AML-193 (cell line): ENCODE measurements around the gene WNT10A.
"Not testable (repeated sequence)": the region's sequence is repeated elsewhere in the genome, so short reads cannot be mapped to it uniquely, and the experiment has no call there.

Experiments used
- DNase-seq, 2 experiments: peaks; one replicate each; lab custom pipeline; 2025; lab: John Stamatoyannopoulos, UW

The WNT10A gene

GRCh38 chr2:218931751-218932150 lies 51.1 kb downstream of the WNT10A start:
- not testable (repeated sequence) for DNase-seq
